Neural progenitor cell (in vitro differentiated cells): ENCODE results near the gene DMBX1. TPM values are rescaled to one million over a fixed set of nuclear protein-coding genes. Genes with fewer than 3 reads are reported as not detected.
A peak's percentile ranks its signal among the peaks of the same experiment; 100 is the strongest.

Source experiments
- DNase-seq: peaks from one replicate; pipeline ENCODE4 v3.0.0-alpha.2; 2016; ENCODE audit warnings: low spot score
- H2AFZ ChIP-seq: fragments of 200-600 bp; sonication (generic); replicated peaks from 2 replicates; pipeline ENCODE4 v1.6.1; 2016; ENCODE audit warnings: antibody characterized with exemption
- H3F3A ChIP-seq: fragments of 200-600 bp; sonication (generic); 2 replicates; pipeline ENCODE4 v1.6.1; 2016; ENCODE audit warnings: antibody characterized with exemption, low read depth
- H3K27ac ChIP-seq: fragments of 200-600 bp; sonication (generic); 2 replicates; pipeline ENCODE4 v1.5.1; 2016; ENCODE audit warnings: mild to moderate bottlenecking
- H3K27me3 ChIP-seq: fragments of 200-600 bp; sonication (generic); 2 replicates; pipeline ENCODE4 v1.6.1; 2016; ENCODE audit warnings: mild to moderate bottlenecking, moderate library complexity
- H3K36me3 ChIP-seq: fragments of 200-600 bp; sonication (generic); 2 replicates; pipeline ENCODE4 v1.5.1; 2016
- H3K4me1 ChIP-seq: fragments of 200-600 bp; sonication (generic); 2 replicates; pipeline ENCODE4 v1.6.1; 2016; ENCODE audit warnings: mixed run types
- H3K4me2 ChIP-seq: fragments of 200-600 bp; sonication (generic); 2 replicates; pipeline ENCODE4 v1.6.1; 2016
- H3K4me3 ChIP-seq: fragments of 200-600 bp; sonication (generic); 2 replicates; pipeline ENCODE4 v1.5.1; 2016
- H3K79me2 ChIP-seq: fragments of 200-600 bp; sonication (generic); 2 replicates; pipeline ENCODE4 v1.6.1; 2016; ENCODE audit warnings: low read depth
- H3K9ac ChIP-seq: fragments of 200-600 bp; sonication (generic); 2 replicates; pipeline ENCODE4 v1.6.1; 2016
- H3K9me3 ChIP-seq: fragments of 200-600 bp; sonication (generic); 2 replicates; pipeline ENCODE4 v1.5.1; 2016; ENCODE audit warnings: low read depth
- H4K20me1 ChIP-seq: fragments of 200-600 bp; sonication (generic); 2 replicates; pipeline ENCODE4 v1.6.1; 2016; ENCODE audit warnings: low read depth
- H3K27ac Mint-ChIP-seq: 3 replicates; pipeline ENCODE4 v1.8.0; 2021; ENCODE audit warnings: mixed read lengths
- H3K27me3 Mint-ChIP-seq: 2 replicates; pipeline ENCODE4 v1.8.0; 2022; ENCODE audit warnings: low read depth, mild to moderate bottlenecking, inconsistent platforms, moderate library complexity, mixed read lengths; ENCODE audit not compliant: insufficient read depth
- H3K36me3 Mint-ChIP-seq: 3 replicates; pipeline ENCODE4 v1.8.0; 2021; ENCODE audit warnings: mixed read lengths
- H3K4me1 Mint-ChIP-seq: 3 replicates; pipeline ENCODE4 v1.8.0; 2021; ENCODE audit warnings: mixed read lengths
- H3K4me3 Mint-ChIP-seq: 3 replicates; pipeline ENCODE4 v1.8.0; 2021; ENCODE audit warnings: mild to moderate bottlenecking, moderate library complexity, mixed read lengths
- H3K9me3 Mint-ChIP-seq: 3 replicates; pipeline ENCODE4 v1.8.0; 2020; ENCODE audit warnings: mixed read lengths
- EZH2 ChIP-seq: fragments of 200-600 bp; sonication (generic); IDR thresholded peaks from 2 replicates; pipeline ENCODE4 v1.6.1; 2017; ENCODE audit warnings: antibody characterized with exemption, mild to moderate bottlenecking, moderate library complexity
- EZH2phosphoT487 ChIP-seq: fragments of 200-600 bp; sonication (generic); IDR thresholded peaks from 2 replicates; pipeline ENCODE4 v1.6.1; 2017; ENCODE audit warnings: antibody characterized with exemption
- total RNA-seq: library from RNA; depleted of rRNA; stranded (reverse); fragments of >200 nt; gene quantifications from 2 replicates; pipeline ENCODE4 v1.2.3, GENCODE V29; 2015; ENCODE audit warnings: low replicate concordance
- TF ChIP-seq, protein P1 (sequence below): fragments of 200-600 bp; sonication (generic); IDR thresholded peaks from 2 replicates; pipeline ENCODE4 v1.5.1; 2017; ENCODE audit warnings: antibody characterized with exemption, mild to moderate bottlenecking

DMBX1 gene
- total RNA-seq, 1 donor from 2014 or later, result 0.06 TPM

DNA sequence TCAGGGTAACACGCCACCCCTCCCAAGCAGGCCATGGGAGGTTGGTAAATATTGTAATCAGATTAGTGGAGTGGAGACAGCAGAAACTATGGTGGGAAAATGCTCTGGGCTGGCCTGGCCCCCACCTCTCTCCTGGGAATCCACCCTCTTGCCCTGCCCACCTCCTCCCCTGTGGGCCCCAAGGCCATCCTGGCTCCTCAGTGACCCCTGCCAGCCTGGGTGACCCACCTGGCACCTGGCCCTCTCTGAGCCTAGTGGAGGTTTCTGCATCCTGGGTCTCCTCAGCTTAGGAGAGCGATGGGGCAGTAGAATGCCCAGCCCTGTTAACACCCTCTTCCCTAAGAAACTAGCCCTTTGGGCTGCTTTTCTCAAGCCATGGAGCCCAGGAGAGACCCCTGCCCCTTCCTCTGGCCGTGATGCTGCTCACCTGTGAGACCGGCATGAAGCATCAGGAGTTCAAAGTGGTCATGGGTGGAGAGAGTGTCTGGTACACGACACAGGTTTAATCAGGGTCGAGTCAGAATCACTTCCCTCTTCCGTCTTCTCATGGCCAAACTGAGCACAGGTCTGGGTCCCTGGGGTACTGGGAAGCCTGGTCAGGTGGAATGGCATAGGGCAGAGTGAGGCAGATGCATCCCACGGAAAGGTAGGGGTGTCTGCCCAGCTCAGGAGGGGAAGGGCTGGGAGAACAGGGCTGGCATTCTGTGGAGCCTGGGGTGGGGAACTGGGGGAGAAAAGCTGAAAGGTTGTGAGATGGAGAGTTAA, 10.7 kb upstream of the DMBX1 start:
- Histone ChIP-seq H3K9me3 (no peaks in the 10 kb centered on the region), H4K20me1 (peaks cover 68% of the 10 kb centered on the region), H3K27me3 (peaks cover 100% of the 10 kb centered on the region), H3K4me3 (no peak overlapping the region), H3K36me3 (no peaks in the 10 kb centered on the region), H3K27ac (no peak overlapping the region), H3K4me2 (peak overlapping the region; percentile 62), H3F3A (peaks cover 20% of the 10 kb centered on the region), H2AFZ (no peak overlapping the region), H3K79me2 (no peaks in the 10 kb centered on the region), H3K4me1 (peaks cover 26% of the 10 kb centered on the region), H3K9ac (no peak overlapping the region)
- DNase-seq, result no peak
- no peak overlapping the region for H3K4me3 Mint-ChIP-seq
- no peaks in the 10 kb centered on the region for H3K9me3 Mint-ChIP-seq
- no peaks in the 10 kb centered on the region for H3K36me3 Mint-ChIP-seq
- TF ChIP-seq EZH2, result no peak
- no peak for TF ChIP-seq EZH2phosphoT487
- TF ChIP-seq, protein P1, sequence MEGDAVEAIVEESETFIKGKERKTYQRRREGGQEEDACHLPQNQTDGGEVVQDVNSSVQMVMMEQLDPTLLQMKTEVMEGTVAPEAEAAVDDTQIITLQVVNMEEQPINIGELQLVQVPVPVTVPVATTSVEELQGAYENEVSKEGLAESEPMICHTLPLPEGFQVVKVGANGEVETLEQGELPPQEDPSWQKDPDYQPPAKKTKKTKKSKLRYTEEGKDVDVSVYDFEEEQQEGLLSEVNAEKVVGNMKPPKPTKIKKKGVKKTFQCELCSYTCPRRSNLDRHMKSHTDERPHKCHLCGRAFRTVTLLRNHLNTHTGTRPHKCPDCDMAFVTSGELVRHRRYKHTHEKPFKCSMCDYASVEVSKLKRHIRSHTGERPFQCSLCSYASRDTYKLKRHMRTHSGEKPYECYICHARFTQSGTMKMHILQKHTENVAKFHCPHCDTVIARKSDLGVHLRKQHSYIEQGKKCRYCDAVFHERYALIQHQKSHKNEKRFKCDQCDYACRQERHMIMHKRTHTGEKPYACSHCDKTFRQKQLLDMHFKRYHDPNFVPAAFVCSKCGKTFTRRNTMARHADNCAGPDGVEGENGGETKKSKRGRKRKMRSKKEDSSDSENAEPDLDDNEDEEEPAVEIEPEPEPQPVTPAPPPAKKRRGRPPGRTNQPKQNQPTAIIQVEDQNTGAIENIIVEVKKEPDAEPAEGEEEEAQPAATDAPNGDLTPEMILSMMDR, result no peak
- H3K4me1 Mint-ChIP-seq, result peaks cover 30% of the 10 kb centered on the region
- no peak overlapping the region for H3K27ac Mint-ChIP-seq
- H3K27me3 Mint-ChIP-seq, result peaks cover 61% of the 10 kb centered on the region

DNA sequence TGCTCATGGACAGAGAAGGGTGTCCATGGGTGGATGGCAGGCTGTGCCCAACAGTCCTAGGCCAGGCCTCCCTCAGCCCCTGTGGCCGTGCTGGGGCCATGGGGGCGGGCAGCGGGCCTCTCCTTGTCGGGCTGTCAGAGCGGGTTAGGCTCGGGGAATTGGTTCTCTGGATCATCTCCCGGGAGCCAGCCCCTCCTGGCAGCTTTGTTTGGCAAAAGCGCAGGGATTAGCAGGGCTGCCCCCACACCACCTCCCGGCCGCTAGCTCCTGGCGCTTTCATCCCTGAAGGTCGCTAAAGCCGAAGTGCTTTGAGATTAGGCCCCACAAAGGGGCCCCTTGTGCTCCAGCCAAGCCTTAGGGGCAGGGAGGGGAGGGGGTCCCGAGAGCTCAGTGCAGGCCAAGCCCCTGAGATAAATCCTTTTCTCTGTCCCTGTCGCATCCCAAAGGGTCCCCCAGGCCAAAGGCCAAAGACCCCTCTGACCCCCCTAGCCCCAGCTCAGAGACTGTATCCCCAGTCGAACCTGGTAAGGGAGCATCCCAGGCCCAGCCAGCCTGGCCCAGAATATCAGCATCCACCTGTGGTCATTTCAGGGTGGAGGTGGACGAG, 9.8 kb upstream of the DMBX1 start:
- H3K4me3 Mint-ChIP-seq, result no peak overlapping the region
- peak overlapping the region; percentile 62 for H3K4me2 ChIP-seq
- H3K9ac ChIP-seq, result no peak overlapping the region
- H3K4me3 ChIP-seq, result no peak overlapping the region
- no peaks in the 10 kb centered on the region for H3K9me3 ChIP-seq
- H3K36me3 Mint-ChIP-seq, result no peaks in the 10 kb centered on the region
- H3F3A ChIP-seq, result peaks cover 23% of the 10 kb centered on the region
- peaks cover 26% of the 10 kb centered on the region for H3K4me1 ChIP-seq
- H3K27ac ChIP-seq, result no peak overlapping the region
- H2AFZ ChIP-seq, result no peak overlapping the region
- no peaks in the 10 kb centered on the region for H3K36me3 ChIP-seq
- no peak overlapping the region for H3K27ac Mint-ChIP-seq
- H4K20me1 ChIP-seq, result peaks cover 67% of the 10 kb centered on the region
- TF ChIP-seq, protein P1, result no peak
- TF ChIP-seq EZH2 (no peak), EZH2phosphoT487 (no peak)
- H3K4me1 Mint-ChIP-seq, result peaks cover 28% of the 10 kb centered on the region
- H3K79me2 ChIP-seq, result no peaks in the 10 kb centered on the region
- peaks cover 63% of the 10 kb centered on the region for H3K27me3 Mint-ChIP-seq
- DNase-seq, result peak; percentile 94
- H3K27me3 ChIP-seq, result peaks cover 100% of the 10 kb centered on the region
- H3K9me3 Mint-ChIP-seq, result no peaks in the 10 kb centered on the region

- Histone ChIP-seq H3K9me3 (no peaks in the 10 kb centered on the region), H3K4me2 (no peak overlapping the region), H3K27ac (no peak overlapping the region), H3F3A (peaks cover 29% of the 10 kb centered on the region), H3K4me3 (no peak overlapping the region), H3K27me3 (peaks cover 100% of the 10 kb centered on the region), H3K4me1 (peaks cover 38% of the 10 kb centered on the region), H3K9ac (no peak overlapping the region), H3K79me2 (no peaks in the 10 kb centered on the region), H3K36me3 (no peaks in the 10 kb centered on the region), H2AFZ (no peak overlapping the region), H4K20me1 (peaks cover 77% of the 10 kb centered on the region)
- H3K4me3 Mint-ChIP-seq, result no peak overlapping the region
- DNase-seq, result no peak
- TF ChIP-seq EZH2 (no peak), EZH2phosphoT487 (no peak)
- TF ChIP-seq, protein P1, result no peak
- peaks cover 32% of the 10 kb centered on the region for H3K4me1 Mint-ChIP-seq
- peaks cover 64% of the 10 kb centered on the region for H3K27me3 Mint-ChIP-seq
- H3K9me3 Mint-ChIP-seq, result no peaks in the 10 kb centered on the region
- no peak overlapping the region for H3K27ac Mint-ChIP-seq
- no peaks in the 10 kb centered on the region for H3K36me3 Mint-ChIP-seq
Measured at GRCh38 chr1:46480959-46481646, 8.5 kb upstream of the DMBX1 start.
